Hematopoietic multipotent progenitor cell treated with erythropoietin and hydrocortisone succinate and interleukin-3 and kit ligand, for 6 days (in vitro differentiated cells): ENCODE data around the gene ISM2.
"Not testable (repeated sequence)": the region's sequence is repeated elsewhere in the genome, so short reads cannot be mapped to it uniquely, and the experiment has no call there.

Experiments
- DNase-seq: peaks from one replicate; pipeline ENCODE4 v3.0.0-alpha.2; 2015

The ISM2 gene

GRCh38 chr14:77498120-77498979, at the start of gene ISM2:
Gene ISM2 (minus strand): TSS chr14:77498816. CDS start chr14:77498793, 23 bp downstream.
- DNase-seq = peak; percentile 61

GRCh38 chr14:77547512-77548180, 49.0 kb upstream of the ISM2 start:
- no peak for DNase-seq

- DNase-seq = not testable (repeated sequence)
Observed at GRCh38 chr14:77545171-77545570, 46.6 kb upstream of the ISM2 start.

GRCh38 chr14:77544571-77544970, 46.0 kb upstream of the ISM2 start:
- DNase-seq = no peak

- no peak for DNase-seq
Observed at GRCh38 chr14:77543637-77544334, 45.2 kb upstream of the ISM2 start.

- DNase-seq = peak; percentile 71
Observed at GRCh38 chr14:77543240-77543551, 44.6 kb upstream of the ISM2 start.

GRCh38 chr14:77542421-77543239, 44.0 kb upstream of the ISM2 start:
- DNase-seq = no peak

GRCh38 chr14:77541905-77542304, 43.3 kb upstream of the ISM2 start:
- no peak for DNase-seq

- not testable (repeated sequence) for DNase-seq
Observed at GRCh38 chr14:77536951-77537350, 38.3 kb upstream of the ISM2 start.

GRCh38 chr14:77531071-77531470, 32.5 kb upstream of the ISM2 start:
- DNase-seq = no peak

GRCh38 chr14:77529963-77530362, 31.3 kb upstream of the ISM2 start:
- DNase-seq = peak; percentile 47

- no peak for DNase-seq
Observed at GRCh38 chr14:77529213-77529612, 30.6 kb upstream of the ISM2 start.

- DNase-seq = not testable (repeated sequence)
Observed at GRCh38 chr14:77528701-77529100, 30.1 kb upstream of the ISM2 start.

- no peak for DNase-seq
Observed at GRCh38 chr14:77526266-77526665, 27.6 kb upstream of the ISM2 start.

- no peak for DNase-seq
Observed at GRCh38 chr14:77524536-77524935, 25.9 kb upstream of the ISM2 start.

- no peak for DNase-seq
Observed at GRCh38 chr14:77523109-77523508, 24.5 kb upstream of the ISM2 start.

GRCh38 chr14:77520555-77520954, 21.9 kb upstream of the ISM2 start:
- no peak for DNase-seq

GRCh38 chr14:77516126-77516525, 17.5 kb upstream of the ISM2 start:
- DNase-seq = no peak

GRCh38 chr14:77511486-77512162, 13.0 kb upstream of the ISM2 start:
- no peak for DNase-seq

GRCh38 chr14:77509366-77509765, 10.8 kb upstream of the ISM2 start:
- no peak for DNase-seq

- DNase-seq = no peak
Observed at GRCh38 chr14:77508876-77509275, 10.3 kb upstream of the ISM2 start.

- DNase-seq = no peak
Observed at GRCh38 chr14:77508249-77508648, 9.6 kb upstream of the ISM2 start.
